Astrocyte of the cerebellum (primary cell): Measurements from ENCODE around the gene PNISR.

Source experiments
- DNase-seq: peaks from one replicate; pipeline ENCODE4 v3.0.0-alpha.2; 2011; ENCODE audit warnings: low read depth
- H3K4me3 ChIP-seq: 2 replicates; pipeline ENCODE4 v1.5.1; 2011; ENCODE audit warnings: mild to moderate bottlenecking, low read depth, low read length, moderate library complexity
- in situ Hi-C: cut with HindIII; loops from 2 replicates; pipeline ENCODE4 v1.10.0; 2017; ENCODE audit warnings: low sequenced_read_pairs
- TF ChIP-seq, protein P1 (sequence below): IDR thresholded peaks from 2 replicates; pipeline ENCODE4 v1.5.1; 2012; ENCODE audit warnings: low read length, low read depth, moderate library complexity, mild to moderate bottlenecking; ENCODE audit errors: missing control alignments

Gene PNISR

DNA sequence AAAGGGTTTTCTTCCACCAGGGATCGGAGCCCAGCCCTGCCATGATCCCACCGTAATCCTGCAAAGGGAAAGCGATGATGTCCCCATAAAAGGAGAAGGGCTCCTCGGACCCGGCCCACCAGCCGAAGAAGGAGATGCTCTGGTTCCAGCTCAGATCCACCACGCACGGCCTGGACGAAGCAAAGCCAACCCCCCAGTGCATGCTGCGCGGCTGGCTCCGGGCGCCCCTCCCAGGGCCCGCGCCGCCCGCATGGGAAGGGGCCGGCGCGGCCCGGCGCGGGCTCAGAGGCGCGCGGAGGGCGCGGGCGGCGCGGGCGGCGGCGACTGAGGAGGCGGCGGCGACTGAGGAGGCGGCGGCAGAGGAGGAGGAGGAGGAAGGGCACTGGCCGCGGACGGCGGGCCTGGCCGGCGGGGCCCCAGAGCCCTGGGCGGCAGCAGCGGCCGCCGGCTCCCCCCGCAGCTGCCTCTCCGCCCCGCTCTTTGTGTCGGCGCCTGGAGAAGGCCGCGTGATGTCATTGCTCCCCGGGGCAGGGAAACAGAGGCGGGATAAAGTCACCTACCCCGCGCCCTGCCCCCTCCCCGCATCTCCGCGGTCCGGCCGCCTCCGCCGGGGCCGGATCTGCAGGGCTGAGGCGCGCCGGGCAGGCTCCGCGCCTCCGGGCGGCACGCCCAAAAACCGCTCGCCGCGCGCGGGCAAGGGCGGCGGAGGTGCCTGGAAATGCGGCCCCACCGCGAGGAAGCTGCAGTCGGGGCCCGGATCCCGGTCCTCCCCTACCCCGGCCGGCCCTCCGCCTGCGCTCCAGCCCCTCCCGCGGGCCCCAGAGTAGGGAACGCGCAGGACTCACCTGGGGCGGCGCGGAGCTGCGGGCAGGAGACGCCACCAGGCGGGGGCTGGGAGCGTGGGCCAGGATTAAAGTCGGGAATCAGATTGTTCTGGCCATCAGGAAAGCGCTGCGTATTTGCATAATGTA, 75.7 kb downstream of the PNISR start, which contains the start of gene FAXC:
Gene FAXC (minus strand): TSS at position 504 of the 971 bp plus-strand sequence. CDS start 302 bp downstream, at position 202.
- H3K4me3 ChIP-seq, result peak within 1 kb of the TSS; percentile 53
- TF ChIP-seq, protein P1, sequence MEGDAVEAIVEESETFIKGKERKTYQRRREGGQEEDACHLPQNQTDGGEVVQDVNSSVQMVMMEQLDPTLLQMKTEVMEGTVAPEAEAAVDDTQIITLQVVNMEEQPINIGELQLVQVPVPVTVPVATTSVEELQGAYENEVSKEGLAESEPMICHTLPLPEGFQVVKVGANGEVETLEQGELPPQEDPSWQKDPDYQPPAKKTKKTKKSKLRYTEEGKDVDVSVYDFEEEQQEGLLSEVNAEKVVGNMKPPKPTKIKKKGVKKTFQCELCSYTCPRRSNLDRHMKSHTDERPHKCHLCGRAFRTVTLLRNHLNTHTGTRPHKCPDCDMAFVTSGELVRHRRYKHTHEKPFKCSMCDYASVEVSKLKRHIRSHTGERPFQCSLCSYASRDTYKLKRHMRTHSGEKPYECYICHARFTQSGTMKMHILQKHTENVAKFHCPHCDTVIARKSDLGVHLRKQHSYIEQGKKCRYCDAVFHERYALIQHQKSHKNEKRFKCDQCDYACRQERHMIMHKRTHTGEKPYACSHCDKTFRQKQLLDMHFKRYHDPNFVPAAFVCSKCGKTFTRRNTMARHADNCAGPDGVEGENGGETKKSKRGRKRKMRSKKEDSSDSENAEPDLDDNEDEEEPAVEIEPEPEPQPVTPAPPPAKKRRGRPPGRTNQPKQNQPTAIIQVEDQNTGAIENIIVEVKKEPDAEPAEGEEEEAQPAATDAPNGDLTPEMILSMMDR, result peak; percentile 30
- in situ Hi-C loops, result no loop called here
- DNase-seq, result no peak

DNA sequence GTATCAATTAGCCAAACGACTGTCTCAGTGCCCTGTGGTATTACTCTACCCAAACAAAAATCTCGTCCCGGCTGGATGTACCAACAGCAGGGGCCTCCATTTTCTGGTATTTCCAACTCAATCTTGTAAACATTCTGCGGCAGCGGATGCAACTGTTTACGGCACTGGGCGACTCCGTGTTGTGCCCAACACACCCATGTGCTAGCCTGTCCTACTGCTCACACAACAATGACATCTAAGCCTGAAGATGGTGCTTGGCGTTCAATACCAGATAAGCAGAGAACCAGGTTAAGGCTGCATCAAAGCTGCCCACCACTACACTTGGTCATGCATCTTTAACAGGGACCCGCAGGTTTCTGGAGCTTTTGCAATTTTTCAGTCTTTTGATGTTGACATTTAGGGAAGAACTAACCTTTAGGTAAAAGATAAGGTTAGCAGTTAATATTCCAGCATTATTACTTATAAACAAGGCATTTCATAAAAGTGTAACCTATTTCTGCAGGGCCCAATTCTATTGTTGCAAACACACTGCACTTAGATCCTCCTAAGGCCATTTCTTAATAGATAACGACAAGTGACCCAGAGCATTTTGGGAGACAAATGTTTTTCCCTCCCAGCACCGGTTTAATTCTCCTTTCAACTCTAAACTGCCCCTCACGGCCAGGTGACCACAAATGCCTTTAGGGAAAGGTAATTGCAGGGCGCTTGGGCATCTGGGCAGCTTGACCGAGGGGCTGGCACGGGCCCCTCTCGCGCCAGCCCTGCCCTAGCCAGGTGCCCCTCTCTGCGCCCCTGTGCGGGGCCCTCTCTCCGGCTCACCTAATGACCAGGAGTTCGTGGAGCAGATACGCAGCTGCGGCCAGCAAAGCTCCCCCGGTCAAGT, 76.6 kb downstream of the PNISR start:
- TF ChIP-seq, protein P1, result no peak
- in situ Hi-C loops, result no loop called here
- peak overlapping the region; percentile 53 for H3K4me3 ChIP-seq
- no peak for DNase-seq
